ENCODE results near the gene CAPZA1. TPM values are rescaled to one million over a fixed set of nuclear protein-coding genes. Genes with fewer than 3 reads are reported as not detected.

Gene CAPZA1
- total and polyA plus RNA-seq, 4 donors = 28.6 to 74.8 (median 48.9) TPM

GRCh38 chr1:112634367-112634766 lies 14.7 kb downstream of the CAPZA1 start (continued):
- TF ChIP-seq REST (IDR thresholded peaks at IDR 0.05) = no peak
- no peak for TF ChIP-seq NR2F2 (IDR thresholded peaks at IDR 0.05)

GRCh38 chr1:112636056-112636455 lies 16.4 kb downstream of the CAPZA1 start:
- 76% methylated on average over 2 of the region's 2 CpGs for WGBS
- peaks cover 7 to 14% (median 12%) of the 10 kb centered on the region in 4 donors for H3K4me1 ChIP-seq (ENCODE audit: control insufficient read depth in 4 of 4, insufficient read depth in 4 of 4, low read length in 3 of 4)
- H3K9ac ChIP-seq (ENCODE audit: low read depth in 1 of 2, low read length in 2 of 2) = no peak overlapping the region
- H3K9me3 ChIP-seq (ENCODE audit: control insufficient read depth in 4 of 4, low read length in 3 of 4) = no peaks in the 10 kb centered on the region
- no peak for TF ChIP-seq TAF1 (conservative IDR thresholded peaks at IDR 0.05)
- no peaks in the 10 kb centered on the region for H3K36me3 ChIP-seq (ENCODE audit: control insufficient read depth in 4 of 4, insufficient read depth in 3 of 4, low read depth in 1 of 4, low read length in 3 of 4)
- no peak overlapping the region for H3K27ac ChIP-seq (ENCODE audit: low read depth in 1 of 2, low read length in 2 of 2)
- no peak overlapping the region for H3K4me3 ChIP-seq (ENCODE audit: low read depth in 1 of 3, low read length in 3 of 3)
- DNase-seq (ENCODE audit: low spot score) = no peak
- no peaks in the 10 kb centered on the region for H3K27me3 ChIP-seq (ENCODE audit: control insufficient read depth in 4 of 4, insufficient read depth in 4 of 4, low read length in 3 of 4)

GRCh38 chr1:112636597-112637253 lies 17.1 kb downstream of the CAPZA1 start:
- TF ChIP-seq ZBTB33 (IDR thresholded peaks at IDR 0.05) = no peak
- Histone ChIP-seq H3K27me3 (ENCODE audit: control insufficient read depth in 4 of 4, insufficient read depth in 4 of 4, low read length in 3 of 4) (no peaks in the 10 kb centered on the region), H3K9ac (ENCODE audit: low read depth in 1 of 2, low read length in 2 of 2) (no peak overlapping the region), H3K4me1 (ENCODE audit: control insufficient read depth in 4 of 4, insufficient read depth in 4 of 4, low read length in 3 of 4) (peaks cover 7 to 14% (median 12%) of the 10 kb centered on the region in 4 donors), H3K36me3 (ENCODE audit: control insufficient read depth in 4 of 4, insufficient read depth in 3 of 4, low read depth in 1 of 4, low read length in 3 of 4) (no peaks in the 10 kb centered on the region), H3K4me3 (ENCODE audit: low read depth in 1 of 3, low read length in 3 of 3) (no peak overlapping the region), H3K9me3 (ENCODE audit: control insufficient read depth in 4 of 4, low read length in 3 of 4) (no peaks in the 10 kb centered on the region), H3K27ac (ENCODE audit: low read depth in 1 of 2, low read length in 2 of 2) (no peak overlapping the region)
- no peak for DNase-seq (ENCODE audit: low spot score)

GRCh38 chr1:112637254-112638109 lies 17.9 kb downstream of the CAPZA1 start:
- H3K4me1 ChIP-seq (ENCODE audit: control insufficient read depth in 4 of 4, insufficient read depth in 4 of 4, low read length in 3 of 4) = peaks cover 7 to 14% (median 12%) of the 10 kb centered on the region in 4 donors
- TF ChIP-seq FOXA2 (IDR thresholded peaks at IDR 0.05) (no peak), GABPA (IDR thresholded peaks at IDR 0.05 in 1 of 2, conservative IDR thresholded peaks at IDR 0.05 in 1 of 2) (no peak), CTCF (IDR thresholded peaks at IDR 0.05; ENCODE audit: low read depth, low read length, missing input control) (no peak), HNF4G (IDR thresholded peaks at IDR 0.05) (no peak), FOXA1 (IDR thresholded peaks at IDR 0.05) (no peak), JUND (IDR thresholded peaks at IDR 0.05) (no peak), ZBTB33 (IDR thresholded peaks at IDR 0.05) (no peak), RXRA (IDR thresholded peaks at IDR 0.05) (no peak), RAD21 (IDR thresholded peaks at IDR 0.05) (no peak), NR2F2 (IDR thresholded peaks at IDR 0.05) (no peak), YY1 (IDR thresholded peaks at IDR 0.05) (no peak), EGR1 (IDR thresholded peaks at IDR 0.05; ENCODE audit: low read depth in 2 of 2) (no peak)

More at GRCh38 chr1:112637254-112638109, 17.9 kb downstream of the CAPZA1 start:
- no peak for DNase-seq (ENCODE audit: low spot score)
- H3K27ac ChIP-seq (ENCODE audit: low read depth in 1 of 2, low read length in 2 of 2) = no peak overlapping the region
- no peak overlapping the region for H3K4me3 ChIP-seq (ENCODE audit: low read depth in 1 of 3, low read length in 3 of 3)
- WGBS = 87% methylated on average over 4 of the region's 4 CpGs
- no peaks in the 10 kb centered on the region for H3K27me3 ChIP-seq (ENCODE audit: control insufficient read depth in 4 of 4, insufficient read depth in 4 of 4, low read length in 3 of 4)
- H3K36me3 ChIP-seq (ENCODE audit: control insufficient read depth in 4 of 4, insufficient read depth in 3 of 4, low read depth in 1 of 4, low read length in 3 of 4) = no peaks in the 10 kb centered on the region
- no peak overlapping the region for H3K9ac ChIP-seq (ENCODE audit: low read depth in 1 of 2, low read length in 2 of 2)
- H3K9me3 ChIP-seq (ENCODE audit: control insufficient read depth in 4 of 4, low read length in 3 of 4) = no peaks in the 10 kb centered on the region
